K562 (cell line): Measurements from ENCODE around the gene SYNGR1. TPM values are rescaled to one million over a fixed set of nuclear protein-coding genes. Genes with fewer than 3 reads are reported as not detected.
A peak's percentile ranks its signal among the peaks of the same experiment; 100 is the strongest.

Source experiments
- COPS2 ChIP-seq: fragments of 450-650 bp; conservative IDR thresholded peaks from 2 replicates; pipeline ENCODE4 v1.6.1; 2016; ENCODE audit warnings: mild to moderate bottlenecking, moderate library complexity
- DDX20 ChIP-seq: fragments of 450-650 bp; IDR thresholded peaks from 2 replicates; pipeline ENCODE4 v1.6.1; 2016; ENCODE audit warnings: missing genetic modification characterization, low read depth, mild to moderate bottlenecking, missing compliant biosample characterization, moderate library complexity
- FUS ChIP-seq: fragments of 200-400 bp; formaldehyde crosslinking; optimal IDR thresholded peaks from 2 replicates; pipeline ENCODE3; 2017; ENCODE audit warnings: low read depth, low read length
- GTF3C2 ChIP-seq: IDR thresholded peaks from 3 replicates; pipeline ENCODE4 v1.6.1; 2011; ENCODE audit warnings: borderline replicate concordance, mild to moderate bottlenecking, moderate library complexity; ENCODE audit not compliant: insufficient read length; ENCODE audit errors: extremely low read depth
- ID3 ChIP-seq, 2 experiments: fragments of 250-450 bp in 1 of 2; fragments of 450-650 bp in 1 of 2; sonication (Bioruptor Pico) in 1 of 2; IDR thresholded peaks; 2 replicates each; pipeline versions ENCODE4 v1.6.1 to v1.8.0; 2016 to 2021; ENCODE audit warnings: mild to moderate bottlenecking in 2 of 2, moderate library complexity in 2 of 2, missing compliant biosample characterization in 1 of 2, missing genetic modification characterization in 1 of 2
- PKNOX1 ChIP-seq: fragments of 450-650 bp; IDR thresholded peaks from 2 replicates; pipeline ENCODE4 v1.6.1; 2016
- RNF2 ChIP-seq: sonication (generic); IDR thresholded peaks from 2 replicates; pipeline ENCODE4 v1.6.1; 2016
- SIRT6 ChIP-seq: IDR thresholded peaks from one replicate; pipeline ENCODE4 v1.6.1; 2012; ENCODE audit warnings: low read depth, mild to moderate bottlenecking, control low read depth, inconsistent platforms, low read length, moderate library complexity
- SMAD4 ChIP-seq: fragments of 250-450 bp; sonication (Bioruptor Pico); conservative IDR thresholded peaks from 2 replicates; pipeline ENCODE4 v1.8.0; 2021; ENCODE audit warnings: inconsistent platforms, mild to moderate bottlenecking, moderate library complexity
- SRSF7 ChIP-seq: fragments of 200-400 bp; formaldehyde crosslinking; optimal IDR thresholded peaks from 2 replicates; pipeline ENCODE3; 2017; ENCODE audit warnings: mild to moderate bottlenecking, low read depth, low read length
- TEAD4 ChIP-seq, 2 experiments: sonication (generic) in 1 of 2; formaldehyde crosslinking in 1 of 2; IDR thresholded peaks; 2 replicates each; pipeline versions ENCODE4 v1.6.1 to v1.8.0; 2012 to 2022; ENCODE audit warnings: borderline replicate concordance in 1 of 2, inconsistent platforms in 1 of 2, low read length in 1 of 2, mild to moderate bottlenecking in 1 of 2, missing genetic modification reagents in 1 of 2
- ZBTB26 ChIP-seq: fragments of 450-650 bp; formaldehyde crosslinking; IDR thresholded peaks from 2 replicates; pipeline ENCODE4 v1.4.0; 2022; ENCODE audit warnings: missing genetic modification characterization
- ZMIZ1 ChIP-seq, 2 experiments: fragments of 150-350 bp in 1 of 2; IDR thresholded peaks; 2 replicates each; pipeline ENCODE4 v1.6.1; 2012 to 2016; ENCODE audit warnings: low read depth in 2 of 2, low read length in 2 of 2, mild to moderate bottlenecking in 1 of 2, moderate library complexity in 1 of 2
- ZNF121 ChIP-seq: sonication (generic); formaldehyde crosslinking; conservative IDR thresholded peaks from 2 replicates; pipeline ENCODE4 v1.8.0; 2022; ENCODE audit warnings: missing genetic modification reagents
- ZNF512 ChIP-seq: IDR thresholded peaks from 2 replicates; pipeline ENCODE4 v1.6.1; 2016; ENCODE audit warnings: missing genetic modification characterization, missing compliant biosample characterization
- polyA plus RNA-seq, 8 experiments: library from polyadenylated mRNA; depleted of rRNA in 4 of 8; stranded (reverse) in 5 of 8; unstranded in 3 of 8; fragments of >200 nt; fragmentation: Nextera tagmentation in 2 of 8; fragmentation: Illumina TruSeq in 1 of 8; extraction: Ambion mirVana in 2 of 8; extraction: Trizol in 1 of 8; gene quantifications; 2 replicates each; pipeline versions ENCODE4 v1.2.1 to v1.2.3, GENCODE V29; 2011 to 2014; ENCODE audit warnings: inconsistent platforms in 1 of 8, missing spikeins in 1 of 8
- total RNA-seq, 7 experiments: library from RNA; depleted of rRNA in 6 of 7; stranded (reverse); fragments of >200 nt in 6 of 7; fragmentation: Illumina TruSeq in 2 of 7; extraction: Trizol in 2 of 7; gene quantifications; 2 replicates each; pipeline versions ENCODE4 v1.2.1 to v1.2.3, GENCODE V29; 2011 to 2021; ENCODE audit warnings: low replicate concordance in 1 of 7

Gene SYNGR1
- total and polyA plus RNA-seq, 9 of the 15 experiments (the other 6 are each of a cell fraction or from before 2014, with no cell fraction given) = 1.8 to 15.9 (median 5.5) TPM

- TF ChIP-seq ID3 (CRISPR knock-in tag; IDR thresholded peaks at IDR 0.05) = no peak
- TF ChIP-seq ID3 (tag; IDR thresholded peaks at IDR 0.05) = no peak
- TF ChIP-seq ZBTB26 (CRISPR knock-in tag) = peak; percentile 58; the same call in 1 of the 2 replicates
- no peak for TF ChIP-seq SRSF7
- TF ChIP-seq TEAD4 (IDR thresholded peaks at IDR 0.05; ENCODE audit: low read length) = no peak
- no peak for TF ChIP-seq TEAD4 (CRISPR knock-in tag; IDR thresholded peaks at IDR 0.05; ENCODE audit: borderline replicate concordance)
- TF ChIP-seq COPS2 = no peak
- peak; percentile 48 for TF ChIP-seq PKNOX1
- no peak for TF ChIP-seq ZNF121
- TF ChIP-seq GTF3C2 = no peak
- no peak for TF ChIP-seq SMAD4 (CRISPR knock-in tag)
- no peak for TF ChIP-seq RNF2
- TF ChIP-seq SIRT6 = no peak
- peak; percentile 74 for TF ChIP-seq ZNF512
- no peak for TF ChIP-seq DDX20 (tag)
- no peak for TF ChIP-seq FUS
- no peak for TF ChIP-seq ZMIZ1 (IDR thresholded peaks at IDR 0.05; ENCODE audit: low read depth in 2 of 2, low read length in 2 of 2)
Measured at GRCh38 chr22:39325392-39325932, 24.3 kb upstream of the SYNGR1 start (continued).
